Measurements from ENCODE around the gene PTP4A1. TPM values are rescaled to one million over a fixed set of nuclear protein-coding genes. Genes with fewer than 3 reads are reported as not detected.

The PTP4A1 gene
- total RNA-seq, 1 donor = 24.2 TPM

DNA sequence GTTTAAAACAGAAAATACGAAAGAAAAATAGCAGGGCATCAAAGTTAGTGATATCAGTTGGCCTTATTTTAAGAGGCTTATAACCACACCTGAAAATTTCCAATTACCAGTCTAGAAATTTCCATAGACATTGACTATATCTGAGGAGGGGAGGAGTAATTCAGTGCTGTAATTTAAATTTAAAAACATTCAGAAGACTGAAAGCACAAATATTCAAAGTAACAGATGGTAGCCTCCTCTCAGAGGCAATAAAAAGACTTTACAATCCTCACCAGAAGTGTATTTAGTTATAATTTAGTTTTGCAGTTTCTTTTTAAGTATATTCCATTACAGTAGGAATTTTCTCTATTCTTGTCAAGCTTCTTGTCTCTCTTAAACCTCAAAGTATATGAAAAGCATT lies 18.4 kb upstream of the PTP4A1 start:
- H3K4me2 ChIP-seq (ENCODE audit: insufficient read depth, low read length) = no peak overlapping the region
- no peaks in the 10 kb centered on the region for H3K79me2 ChIP-seq (ENCODE audit: insufficient read depth, low read length)
- H3K9me3 ChIP-seq (ENCODE audit: low read depth, low read length) = no peaks in the 10 kb centered on the region
- no peak for DNase-seq (ENCODE audit: insufficient read length, low spot score, missing footprints)
- H3K27ac ChIP-seq (ENCODE audit: low read depth, low read length) = no peak overlapping the region
- no peak overlapping the region for H2AFZ ChIP-seq (ENCODE audit: low read length)
- TF ChIP-seq, protein P1, sequence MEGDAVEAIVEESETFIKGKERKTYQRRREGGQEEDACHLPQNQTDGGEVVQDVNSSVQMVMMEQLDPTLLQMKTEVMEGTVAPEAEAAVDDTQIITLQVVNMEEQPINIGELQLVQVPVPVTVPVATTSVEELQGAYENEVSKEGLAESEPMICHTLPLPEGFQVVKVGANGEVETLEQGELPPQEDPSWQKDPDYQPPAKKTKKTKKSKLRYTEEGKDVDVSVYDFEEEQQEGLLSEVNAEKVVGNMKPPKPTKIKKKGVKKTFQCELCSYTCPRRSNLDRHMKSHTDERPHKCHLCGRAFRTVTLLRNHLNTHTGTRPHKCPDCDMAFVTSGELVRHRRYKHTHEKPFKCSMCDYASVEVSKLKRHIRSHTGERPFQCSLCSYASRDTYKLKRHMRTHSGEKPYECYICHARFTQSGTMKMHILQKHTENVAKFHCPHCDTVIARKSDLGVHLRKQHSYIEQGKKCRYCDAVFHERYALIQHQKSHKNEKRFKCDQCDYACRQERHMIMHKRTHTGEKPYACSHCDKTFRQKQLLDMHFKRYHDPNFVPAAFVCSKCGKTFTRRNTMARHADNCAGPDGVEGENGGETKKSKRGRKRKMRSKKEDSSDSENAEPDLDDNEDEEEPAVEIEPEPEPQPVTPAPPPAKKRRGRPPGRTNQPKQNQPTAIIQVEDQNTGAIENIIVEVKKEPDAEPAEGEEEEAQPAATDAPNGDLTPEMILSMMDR (IDR thresholded peaks at IDR 0.05; ENCODE audit: extremely low read depth, low read depth, low read length) = no peak
- no peaks in the 10 kb centered on the region for H3K27me3 ChIP-seq (ENCODE audit: insufficient read depth, low read length)
- no peaks in the 10 kb centered on the region for H3K4me1 ChIP-seq (ENCODE audit: insufficient read depth, low read length)
- no peaks in the 10 kb centered on the region for H4K20me1 ChIP-seq (ENCODE audit: insufficient read depth, low read length)
- no peaks in the 10 kb centered on the region for H3K36me3 ChIP-seq (ENCODE audit: insufficient read depth, low read length)
- H3K4me3 ChIP-seq (ENCODE audit: insufficient read depth, low read length) = no peak overlapping the region

- no peaks in the 10 kb centered on the region for H3K4me1 ChIP-seq (ENCODE audit: insufficient read depth, low read length)
- no peak overlapping the region for H3K4me3 ChIP-seq (ENCODE audit: insufficient read depth, low read length)
- DNase-seq (ENCODE audit: insufficient read length, low spot score, missing footprints) = no peak
- no peaks in the 10 kb centered on the region for H3K36me3 ChIP-seq (ENCODE audit: insufficient read depth, low read length)
- no peak overlapping the region for H2AFZ ChIP-seq (ENCODE audit: low read length)
- TF ChIP-seq, protein P1 (IDR thresholded peaks at IDR 0.05; ENCODE audit: extremely low read depth, low read depth, low read length) = no peak
- no peaks in the 10 kb centered on the region for H3K9me3 ChIP-seq (ENCODE audit: low read depth, low read length)
- no peaks in the 10 kb centered on the region for H3K27me3 ChIP-seq (ENCODE audit: insufficient read depth, low read length)
- H3K4me2 ChIP-seq (ENCODE audit: insufficient read depth, low read length) = no peak overlapping the region
- H3K79me2 ChIP-seq (ENCODE audit: insufficient read depth, low read length) = no peaks in the 10 kb centered on the region
- H4K20me1 ChIP-seq (ENCODE audit: insufficient read depth, low read length) = no peaks in the 10 kb centered on the region
- no peak overlapping the region for H3K27ac ChIP-seq (ENCODE audit: low read depth, low read length)
Observed at GRCh38 chr6:63554782-63555181, 17.5 kb upstream of the PTP4A1 start.

GRCh38 chr6:63556369-63556768 lies 15.9 kb upstream of the PTP4A1 start:
- Histone ChIP-seq H4K20me1 (ENCODE audit: insufficient read depth, low read length) (no peaks in the 10 kb centered on the region), H3K4me3 (ENCODE audit: insufficient read depth, low read length) (no peak overlapping the region), H3K9me3 (ENCODE audit: low read depth, low read length) (no peaks in the 10 kb centered on the region), H3K27ac (ENCODE audit: low read depth, low read length) (no peak overlapping the region), H3K27me3 (ENCODE audit: insufficient read depth, low read length) (no peaks in the 10 kb centered on the region), H3K4me1 (ENCODE audit: insufficient read depth, low read length) (peaks cover 4% of the 10 kb centered on the region), H2AFZ (ENCODE audit: low read length) (no peak overlapping the region), H3K4me2 (ENCODE audit: insufficient read depth, low read length) (no peak overlapping the region), H3K79me2 (ENCODE audit: insufficient read depth, low read length) (no peaks in the 10 kb centered on the region), H3K36me3 (ENCODE audit: insufficient read depth, low read length) (no peaks in the 10 kb centered on the region)
- TF ChIP-seq, protein P1 (IDR thresholded peaks at IDR 0.05; ENCODE audit: extremely low read depth, low read depth, low read length) = no peak
- DNase-seq (ENCODE audit: insufficient read length, low spot score, missing footprints) = no peak

GRCh38 chr6:63558278-63558677 lies 14.0 kb upstream of the PTP4A1 start:
- Histone ChIP-seq H3K79me2 (ENCODE audit: insufficient read depth, low read length) (no peaks in the 10 kb centered on the region), H3K27me3 (ENCODE audit: insufficient read depth, low read length) (no peaks in the 10 kb centered on the region), H3K9me3 (ENCODE audit: low read depth, low read length) (no peaks in the 10 kb centered on the region), H3K36me3 (ENCODE audit: insufficient read depth, low read length) (no peaks in the 10 kb centered on the region), H3K4me1 (ENCODE audit: insufficient read depth, low read length) (peaks cover 4% of the 10 kb centered on the region), H2AFZ (ENCODE audit: low read length) (no peak overlapping the region), H3K27ac (ENCODE audit: low read depth, low read length) (no peak overlapping the region), H4K20me1 (ENCODE audit: insufficient read depth, low read length) (no peaks in the 10 kb centered on the region), H3K4me3 (ENCODE audit: insufficient read depth, low read length) (no peak overlapping the region), H3K4me2 (ENCODE audit: insufficient read depth, low read length) (no peak overlapping the region)
- DNase-seq (ENCODE audit: insufficient read length, low spot score, missing footprints) = no peak
- TF ChIP-seq, protein P1 (IDR thresholded peaks at IDR 0.05; ENCODE audit: extremely low read depth, low read depth, low read length) = no peak

Data from osteoblast (primary cell).